IPS-NIHi7 (cell line): ENCODE results near the gene GLS.
"Not testable (repeated sequence)": the region's sequence is repeated elsewhere in the genome, so short reads cannot be mapped to it uniquely, and the experiment has no call there.

Experiments
- DNase-seq: peaks from one replicate; pipeline ENCODE4 v3.0.0; 2012; ENCODE audit warnings: mixed read lengths; ENCODE audit errors: extremely low spot score

The GLS gene

GRCh38 chr2:190855245-190855644, 25.4 kb upstream of the GLS start:
- DNase-seq, result no peak

- DNase-seq, result no peak
Observed at GRCh38 chr2:190856985-190857384, 23.6 kb upstream of the GLS start.

GRCh38 chr2:190858817-190859216, 21.8 kb upstream of the GLS start:
- no peak for DNase-seq

- no peak for DNase-seq
Observed at GRCh38 chr2:190859347-190860297, 21.0 kb upstream of the GLS start.

GRCh38 chr2:190860985-190861680, 19.5 kb upstream of the GLS start:
- DNase-seq, result peak; percentile 55

- not testable (repeated sequence) for DNase-seq
Observed at GRCh38 chr2:190862128-190862527, 18.5 kb upstream of the GLS start.

- DNase-seq, result no peak
Observed at GRCh38 chr2:190862571-190862991, 18.0 kb upstream of the GLS start.

- DNase-seq, result no peak
Observed at GRCh38 chr2:190863946-190864345, 16.7 kb upstream of the GLS start.

- DNase-seq, result no peak
Observed at GRCh38 chr2:190864375-190864774, 16.2 kb upstream of the GLS start.

GRCh38 chr2:190867212-190867611, 13.4 kb upstream of the GLS start:
- no peak for DNase-seq

GRCh38 chr2:190867832-190868231, 12.8 kb upstream of the GLS start:
- no peak for DNase-seq

GRCh38 chr2:190869721-190870120, 10.9 kb upstream of the GLS start:
- no peak for DNase-seq

- DNase-seq, result not testable (repeated sequence)
Observed at GRCh38 chr2:190873451-190873850, 7.2 kb upstream of the GLS start.

GRCh38 chr2:190875891-190876290, 4.7 kb upstream of the GLS start:
- DNase-seq, result no peak

GRCh38 chr2:190876631-190877030, 4.0 kb upstream of the GLS start:
- no peak for DNase-seq

- no peak for DNase-seq
Observed at GRCh38 chr2:190877436-190877835, 3.2 kb upstream of the GLS start.

- DNase-seq, result no peak
Observed at GRCh38 chr2:190879474-190880377, 895 bp upstream of the GLS start.

GRCh38 chr2:190881084-190881597, 520 bp downstream of the GLS start:
- no peak for DNase-seq

GRCh38 chr2:190881598-190882410, 1.2 kb downstream of the GLS start:
- DNase-seq, result peak; percentile 39

- no peak for DNase-seq
Observed at GRCh38 chr2:190882411-190882766, 1.8 kb downstream of the GLS start.
